Panc1 (cell line): Measurements from ENCODE around the gene RASEF. TPM values are rescaled to one million over a fixed set of nuclear protein-coding genes. Genes with fewer than 3 reads are reported as not detected.

Experiments used
- ATAC-seq: fragments of 200-7000 bp; cut with Tn5 transposase; 2 replicates; pipeline ENCODE4 v1.9.1; 2020; ENCODE audit warnings: mild to moderate bottlenecking, moderate library complexity
- BruUV-seq: library from RNA; stranded (reverse); fragments of 400-500 nt; replicated peaks from 2 replicates; lab custom pipeline; 2021; lab: Mats Ljungman, UMichigan
- CTCF ChIA-PET: fragments of 300-600 bp; sonication (Branson Sonifier 250); formaldehyde crosslinking; loops from one replicate; lab custom pipeline; 2022; ENCODE audit warnings: antibody characterized with exemption; lab: Charles Lee
- POLR2A ChIA-PET: fragments of 300-600 bp; sonication (Branson Sonifier 250); formaldehyde crosslinking; loops from one replicate; lab custom pipeline; 2022; ENCODE audit warnings: antibody characterized with exemption; lab: Charles Lee
- DNase-seq: peaks from one replicate; pipeline ENCODE4 v3.0.0-alpha.2; 2010; ENCODE audit warnings: low read depth, low spot score
- H3K27ac ChIP-seq: 2 replicates; pipeline ENCODE4 v1.5.1; 2011; ENCODE audit warnings: mild to moderate bottlenecking, low read length, inconsistent platforms
- H3K27me3 ChIP-seq: fragments of 200-500 bp; sonication (Bioruptor generic); 2 replicates; pipeline ENCODE4 v1.6.0; 2014; ENCODE audit warnings: low read length, inconsistent platforms; ENCODE audit not compliant: control insufficient read depth, insufficient read depth
- H3K36me3 ChIP-seq: fragments of 200-500 bp; sonication (Bioruptor generic); 2 replicates; pipeline ENCODE4 v1.5.1; 2014; ENCODE audit warnings: inconsistent platforms, mild to moderate bottlenecking, low read length, moderate library complexity; ENCODE audit not compliant: control insufficient read depth, insufficient read depth
- H3K4me1 ChIP-seq: 2 replicates; pipeline ENCODE4 v1.5.1; 2011; ENCODE audit warnings: inconsistent platforms, mild to moderate bottlenecking, low read length, moderate library complexity; ENCODE audit not compliant: control insufficient read depth, insufficient read depth
- H3K4me3 ChIP-seq, 2 experiments: 2 replicates each; pipeline ENCODE4 v1.5.1; 2011 to 2012; ENCODE audit warnings: low read depth in 2 of 2, low read length in 2 of 2, mild to moderate bottlenecking in 2 of 2, inconsistent platforms in 1 of 2, moderate library complexity in 1 of 2
- H3K9me3 ChIP-seq: fragments of 200-500 bp; sonication (Bioruptor generic); 2 replicates; pipeline ENCODE4 v1.5.1; 2014; ENCODE audit warnings: low read depth, mild to moderate bottlenecking, inconsistent platforms, low read length, moderate library complexity; ENCODE audit not compliant: control insufficient read depth, insufficient read depth
- POLR2AphosphoS5 ChIP-seq: IDR thresholded peaks from 2 replicates; pipeline ENCODE4 v1.6.1; 2012; ENCODE audit warnings: mild to moderate bottlenecking, low read depth, low read length, moderate library complexity
- SIN3A ChIP-seq: IDR thresholded peaks from 2 replicates; pipeline ENCODE4 v1.6.1; 2012; ENCODE audit warnings: low read depth, mild to moderate bottlenecking, low read length, moderate library complexity, borderline replicate concordance; ENCODE audit not compliant: insufficient read depth
- TCF7L2 ChIP-seq: IDR thresholded peaks from 2 replicates; pipeline ENCODE4 v1.6.1; 2011; ENCODE audit warnings: mild to moderate bottlenecking, low read depth, low read length, inconsistent platforms
- in situ Hi-C: cut with HindIII; loops from 2 replicates; pipeline ENCODE4 v1.10.0; 2016; ENCODE audit warnings: low sequenced_read_pairs, low pct_unique_long_range_greater_than_20kb
- intact Hi-C: fragments of 100-400 bp; cut with micrococcal nuclease; formaldehyde crosslinking; loops from one replicate; pipeline ENCODE4 v1.10.0; 2022; ENCODE audit not compliant: unreplicated experiment
- total RNA-seq: library from RNA; stranded (reverse); gene quantifications from one replicate; pipeline ENCODE4 v1.2.1, GENCODE V29; 2021; ENCODE audit not compliant: unreplicated experiment
- TF ChIP-seq, protein P1 (sequence below): fragments of 450-650 bp; IDR thresholded peaks from 2 replicates; pipeline ENCODE4 v1.5.1; 2017; ENCODE audit warnings: mild to moderate bottlenecking
- TF ChIP-seq, protein P2 (sequence below), 2 experiments: IDR thresholded peaks; 2 replicates each; pipeline ENCODE4 v1.6.1; 2011 to 2012; ENCODE audit warnings: low read depth in 2 of 2, control low read depth in 1 of 2, low read length in 1 of 2, mild to moderate bottlenecking in 1 of 2, moderate library complexity in 1 of 2; ENCODE audit not compliant: insufficient read depth in 1 of 2

The RASEF gene
- total RNA-seq, 1 experiment from 2014 or later = 2.9 TPM

DNA sequence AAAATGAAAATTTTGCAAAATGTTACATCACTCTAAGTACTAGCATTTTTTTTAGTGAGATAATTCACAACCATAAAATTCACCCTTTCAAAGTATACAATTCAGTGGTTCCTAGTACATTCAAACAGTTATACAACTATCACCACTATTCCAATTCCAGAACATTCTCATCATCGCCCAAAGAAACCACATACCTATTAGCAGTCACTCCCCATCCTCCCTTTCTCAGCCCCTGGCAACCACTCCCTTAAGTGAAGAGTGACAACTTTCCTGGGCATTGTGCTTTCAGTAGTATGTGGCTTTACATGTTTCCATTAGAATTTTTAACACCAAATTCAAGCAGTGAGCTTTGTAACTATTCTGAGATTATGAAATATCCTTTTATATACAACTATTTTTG, 81.4 kb downstream of the RASEF start:
- in situ Hi-C loops = no loop called here
- intact Hi-C loops = no loop called here
- Histone ChIP-seq H3K4me3 (no peak overlapping the region), H3K36me3 (no peaks in the 10 kb centered on the region), H3K27ac (no peak overlapping the region), H3K4me1 (no peaks in the 10 kb centered on the region), H3K27me3 (no peaks in the 10 kb centered on the region), H3K9me3 (no peaks in the 10 kb centered on the region)
- DNase-seq = no peak
- no peak for ATAC-seq
- TF ChIP-seq, protein P1, sequence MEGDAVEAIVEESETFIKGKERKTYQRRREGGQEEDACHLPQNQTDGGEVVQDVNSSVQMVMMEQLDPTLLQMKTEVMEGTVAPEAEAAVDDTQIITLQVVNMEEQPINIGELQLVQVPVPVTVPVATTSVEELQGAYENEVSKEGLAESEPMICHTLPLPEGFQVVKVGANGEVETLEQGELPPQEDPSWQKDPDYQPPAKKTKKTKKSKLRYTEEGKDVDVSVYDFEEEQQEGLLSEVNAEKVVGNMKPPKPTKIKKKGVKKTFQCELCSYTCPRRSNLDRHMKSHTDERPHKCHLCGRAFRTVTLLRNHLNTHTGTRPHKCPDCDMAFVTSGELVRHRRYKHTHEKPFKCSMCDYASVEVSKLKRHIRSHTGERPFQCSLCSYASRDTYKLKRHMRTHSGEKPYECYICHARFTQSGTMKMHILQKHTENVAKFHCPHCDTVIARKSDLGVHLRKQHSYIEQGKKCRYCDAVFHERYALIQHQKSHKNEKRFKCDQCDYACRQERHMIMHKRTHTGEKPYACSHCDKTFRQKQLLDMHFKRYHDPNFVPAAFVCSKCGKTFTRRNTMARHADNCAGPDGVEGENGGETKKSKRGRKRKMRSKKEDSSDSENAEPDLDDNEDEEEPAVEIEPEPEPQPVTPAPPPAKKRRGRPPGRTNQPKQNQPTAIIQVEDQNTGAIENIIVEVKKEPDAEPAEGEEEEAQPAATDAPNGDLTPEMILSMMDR = no peak
- TF ChIP-seq TCF7L2 (no peak), POLR2AphosphoS5 (no peak)
- TF ChIP-seq, protein P2, sequence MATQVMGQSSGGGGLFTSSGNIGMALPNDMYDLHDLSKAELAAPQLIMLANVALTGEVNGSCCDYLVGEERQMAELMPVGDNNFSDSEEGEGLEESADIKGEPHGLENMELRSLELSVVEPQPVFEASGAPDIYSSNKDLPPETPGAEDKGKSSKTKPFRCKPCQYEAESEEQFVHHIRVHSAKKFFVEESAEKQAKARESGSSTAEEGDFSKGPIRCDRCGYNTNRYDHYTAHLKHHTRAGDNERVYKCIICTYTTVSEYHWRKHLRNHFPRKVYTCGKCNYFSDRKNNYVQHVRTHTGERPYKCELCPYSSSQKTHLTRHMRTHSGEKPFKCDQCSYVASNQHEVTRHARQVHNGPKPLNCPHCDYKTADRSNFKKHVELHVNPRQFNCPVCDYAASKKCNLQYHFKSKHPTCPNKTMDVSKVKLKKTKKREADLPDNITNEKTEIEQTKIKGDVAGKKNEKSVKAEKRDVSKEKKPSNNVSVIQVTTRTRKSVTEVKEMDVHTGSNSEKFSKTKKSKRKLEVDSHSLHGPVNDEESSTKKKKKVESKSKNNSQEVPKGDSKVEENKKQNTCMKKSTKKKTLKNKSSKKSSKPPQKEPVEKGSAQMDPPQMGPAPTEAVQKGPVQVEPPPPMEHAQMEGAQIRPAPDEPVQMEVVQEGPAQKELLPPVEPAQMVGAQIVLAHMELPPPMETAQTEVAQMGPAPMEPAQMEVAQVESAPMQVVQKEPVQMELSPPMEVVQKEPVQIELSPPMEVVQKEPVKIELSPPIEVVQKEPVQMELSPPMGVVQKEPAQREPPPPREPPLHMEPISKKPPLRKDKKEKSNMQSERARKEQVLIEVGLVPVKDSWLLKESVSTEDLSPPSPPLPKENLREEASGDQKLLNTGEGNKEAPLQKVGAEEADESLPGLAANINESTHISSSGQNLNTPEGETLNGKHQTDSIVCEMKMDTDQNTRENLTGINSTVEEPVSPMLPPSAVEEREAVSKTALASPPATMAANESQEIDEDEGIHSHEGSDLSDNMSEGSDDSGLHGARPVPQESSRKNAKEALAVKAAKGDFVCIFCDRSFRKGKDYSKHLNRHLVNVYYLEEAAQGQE (IDR thresholded peaks at IDR 0.05; ENCODE audit: insufficient read depth in 1 of 2, low read depth in 2 of 2, low read length in 1 of 2) = no peak
- CTCF ChIA-PET = no interaction called here
- no TSS peak for BruUV-seq
- POLR2A ChIA-PET = no interaction called here

DNA sequence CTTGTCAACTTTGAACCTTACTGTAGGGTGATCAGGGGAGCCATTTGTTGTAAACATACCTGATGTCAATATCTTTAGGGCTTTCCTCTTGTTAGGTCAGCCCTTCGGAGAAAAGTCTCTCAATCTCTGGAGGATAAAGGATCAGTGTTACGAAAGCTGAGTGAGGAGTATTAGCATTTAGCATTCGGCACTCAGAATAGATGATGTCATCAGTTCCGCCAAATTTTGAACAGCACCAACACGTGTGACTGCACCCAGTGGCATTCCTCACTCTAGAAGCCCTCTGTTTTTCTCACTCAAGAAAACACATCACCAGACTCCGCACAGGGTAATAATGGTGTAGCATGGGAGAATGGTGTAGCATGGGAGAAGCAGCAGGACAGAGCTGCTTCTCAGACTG, 87.8 kb downstream of the RASEF start:
- Histone ChIP-seq H3K27me3 (no peaks in the 10 kb centered on the region), H3K9me3 (no peaks in the 10 kb centered on the region), H3K4me1 (no peaks in the 10 kb centered on the region), H3K36me3 (no peaks in the 10 kb centered on the region), H3K4me3 (no peak overlapping the region), H3K27ac (no peak overlapping the region)
- in situ Hi-C loops = no loop called here
- ChIA-PET CTCF (no interaction called here), POLR2A (no interaction called here)
- TF ChIP-seq, protein P2 (IDR thresholded peaks at IDR 0.05; ENCODE audit: insufficient read depth in 1 of 2, low read depth in 2 of 2, low read length in 1 of 2) = no peak
- TF ChIP-seq, protein P1 = no peak
- TF ChIP-seq SIN3A (no peak), POLR2AphosphoS5 (no peak), TCF7L2 (no peak)
- DNase-seq = no peak
- ATAC-seq = no peak
- no TSS peak for BruUV-seq
- intact Hi-C loops = no loop called here
